Jurkat, Clone E6-1 (cell line): ENCODE data around the gene SLC6A19. TPM values are rescaled to one million over a fixed set of nuclear protein-coding genes. Genes with fewer than 3 reads are reported as not detected.
"Not testable (repeated sequence)": the region's sequence is repeated elsewhere in the genome, so short reads cannot be mapped to it uniquely, and the experiment has no call there.

Source experiments
- DNase-seq: peaks from one replicate; pipeline ENCODE4 v3.0.0-alpha.2; 2011; ENCODE audit warnings: low read depth, low spot score
- H3K4me3 ChIP-seq: 2 replicates; pipeline ENCODE4 v1.5.1; 2011; ENCODE audit warnings: mild to moderate bottlenecking, low read length, control low read depth, moderate library complexity
- polyA plus RNA-seq: library from polyadenylated mRNA; unstranded; fragments of >200 nt; gene quantifications from one replicate; pipeline ENCODE4 v1.2.1, GENCODE V29; 2012; ENCODE audit warnings: missing spikeins; ENCODE audit not compliant: insufficient read length, insufficient read depth

SLC6A19 gene
- polyA plus RNA-seq: 0.50 TPM

- no peak within 1 kb of the TSS for H3K4me3 ChIP-seq
- DNase-seq: no peak
Measured at GRCh38 chr5:1201327-1202025, at the start of gene SLC6A19. TSS of gene SLC6A19 (plus strand) at chr5:1201595. CDS start at chr5:1201651, 56 bp downstream.

GRCh38 chr5:1152156-1152555 is 49.2 kb upstream of the SLC6A19 start:
- H3K4me3 ChIP-seq: no peak overlapping the region
- no peak for DNase-seq

GRCh38 chr5:1152771-1153282 is 48.6 kb upstream of the SLC6A19 start:
- DNase-seq: no peak

GRCh38 chr5:1153428-1153827 is 48.0 kb upstream of the SLC6A19 start:
- no peak for DNase-seq
- no peak overlapping the region for H3K4me3 ChIP-seq

More at GRCh38 chr5:1152771-1153282, 48.6 kb upstream of the SLC6A19 start:
- no peak overlapping the region for H3K4me3 ChIP-seq

- no peak for DNase-seq
- H3K4me3 ChIP-seq: no peak overlapping the region
Measured at GRCh38 chr5:1155191-1156032, 46.0 kb upstream of the SLC6A19 start.

- H3K4me3 ChIP-seq: no peak overlapping the region
Measured at GRCh38 chr5:1156033-1156753, 45.2 kb upstream of the SLC6A19 start.

GRCh38 chr5:1156754-1157460 is 44.5 kb upstream of the SLC6A19 start:
- no peak overlapping the region for H3K4me3 ChIP-seq
- DNase-seq: no peak

More at GRCh38 chr5:1156033-1156753, 45.2 kb upstream of the SLC6A19 start:
- no peak for DNase-seq

GRCh38 chr5:1157461-1157986 is 43.9 kb upstream of the SLC6A19 start:
- DNase-seq, H3K4me3 ChIP-seq: not testable (repeated sequence)

GRCh38 chr5:1158647-1159340 is 42.6 kb upstream of the SLC6A19 start:
- no peak overlapping the region for H3K4me3 ChIP-seq
- no peak for DNase-seq

GRCh38 chr5:1159341-1159675 is 42.1 kb upstream of the SLC6A19 start:
- no peak for DNase-seq
- H3K4me3 ChIP-seq: no peak overlapping the region

GRCh38 chr5:1159774-1160406 is 41.5 kb upstream of the SLC6A19 start:
- H3K4me3 ChIP-seq: no peak overlapping the region
- no peak for DNase-seq

GRCh38 chr5:1161108-1161832 is 40.1 kb upstream of the SLC6A19 start:
- no peak overlapping the region for H3K4me3 ChIP-seq
- no peak for DNase-seq

- DNase-seq: no peak
Measured at GRCh38 chr5:1161833-1162229, 39.6 kb upstream of the SLC6A19 start.

GRCh38 chr5:1162276-1162675 is 39.1 kb upstream of the SLC6A19 start:
- no peak for DNase-seq
- no peak overlapping the region for H3K4me3 ChIP-seq

More at GRCh38 chr5:1161833-1162229, 39.6 kb upstream of the SLC6A19 start:
- H3K4me3 ChIP-seq: no peak overlapping the region

GRCh38 chr5:1162751-1163150 is 38.6 kb upstream of the SLC6A19 start:
- no peak overlapping the region for H3K4me3 ChIP-seq
- DNase-seq: no peak

GRCh38 chr5:1163366-1163765 is 38.0 kb upstream of the SLC6A19 start:
- DNase-seq: no peak
- H3K4me3 ChIP-seq: no peak overlapping the region

GRCh38 chr5:1163879-1164278 is 37.5 kb upstream of the SLC6A19 start:
- no peak for DNase-seq

More at GRCh38 chr5:1163879-1164278, 37.5 kb upstream of the SLC6A19 start:
- H3K4me3 ChIP-seq: no peak overlapping the region
